ENCODE results near the gene TMEM255B.

Gene TMEM255B

DNA sequence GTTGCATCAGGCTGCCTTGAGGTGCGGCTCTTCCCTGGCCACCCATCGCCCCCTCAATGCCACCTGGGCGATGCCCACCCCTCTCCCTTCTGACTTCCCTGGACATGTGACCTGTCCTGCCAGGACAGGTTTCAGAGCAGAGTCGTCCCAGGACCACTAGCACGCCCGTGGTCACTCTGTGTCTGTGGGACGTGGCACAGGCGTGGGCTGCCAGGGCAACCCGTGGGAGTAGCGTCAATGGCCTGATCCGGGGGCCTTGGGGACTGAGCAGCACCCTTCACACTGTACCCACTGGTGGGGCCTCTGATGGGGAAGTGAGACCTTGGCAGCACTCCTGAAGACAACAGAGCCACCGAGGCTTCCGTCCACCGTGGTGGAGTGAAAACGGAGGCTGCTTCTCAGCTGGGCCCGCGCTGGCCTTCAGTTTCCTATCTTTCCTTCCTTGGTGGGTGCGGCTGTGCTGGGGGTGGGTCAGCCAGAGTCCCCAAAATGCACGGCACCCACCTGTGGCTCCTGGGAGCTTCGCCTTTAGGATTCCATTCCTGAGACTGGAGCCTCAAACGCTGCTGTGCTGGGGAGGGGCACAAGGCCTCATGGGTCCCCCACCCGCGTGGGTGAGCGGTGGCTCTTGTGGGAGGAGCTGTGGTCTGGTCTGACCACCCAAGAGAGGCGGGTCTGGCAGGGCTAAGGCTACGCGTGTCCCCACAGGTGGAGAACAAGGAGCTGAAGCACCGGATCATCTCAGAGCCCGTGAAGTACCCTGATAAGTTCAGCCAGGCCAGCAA, 26.7 kb upstream of the TMEM255B start:
- H2AFZ ChIP-seq (ENCODE audit: low read length): no peak overlapping the region

DNA sequence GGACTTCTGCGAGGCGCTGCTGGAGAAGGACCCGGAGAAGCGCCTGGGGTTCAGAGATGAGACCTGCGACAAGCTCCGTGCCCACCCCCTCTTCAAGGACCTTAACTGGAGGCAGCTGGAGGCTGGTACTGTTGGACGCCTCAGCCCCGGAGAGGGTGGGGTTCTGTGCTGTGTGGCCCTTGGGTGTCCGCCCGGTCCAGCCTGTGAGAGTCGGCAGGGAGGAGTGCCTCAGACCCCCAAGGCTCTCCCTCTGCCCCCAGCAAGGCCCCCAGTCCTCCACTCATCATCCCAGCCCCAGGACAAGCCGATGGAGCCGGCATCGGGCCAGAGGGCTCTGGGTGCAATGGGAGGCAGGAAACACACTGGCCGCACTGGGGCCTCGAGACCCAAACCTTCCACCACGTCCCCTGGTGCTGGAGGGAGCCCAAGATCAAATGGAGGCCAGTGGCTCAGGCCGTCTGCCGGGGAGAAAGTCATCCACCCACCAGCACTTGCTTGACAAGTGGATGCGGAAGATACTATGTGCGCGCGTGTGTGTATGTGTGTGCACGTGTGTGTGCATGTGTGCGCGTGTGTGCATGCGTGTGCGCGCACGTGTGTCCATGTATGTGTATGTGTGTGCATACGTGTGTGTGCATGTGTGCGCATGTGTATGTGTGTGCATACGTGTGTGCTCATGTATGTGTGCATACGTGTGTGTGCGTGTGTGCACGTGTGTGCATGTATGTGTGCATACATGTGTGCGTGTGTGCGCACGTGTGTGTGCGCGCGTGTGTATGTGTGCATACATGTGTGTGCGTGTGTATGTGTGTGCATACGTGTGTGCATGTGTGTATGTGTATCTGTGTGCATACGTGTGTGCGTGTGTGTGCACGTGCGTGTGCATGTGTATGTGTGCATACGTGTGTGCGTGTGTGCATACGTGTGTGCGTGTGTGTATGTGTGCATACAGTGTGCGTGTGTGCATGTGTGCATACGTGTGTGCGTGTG, 25.8 kb upstream of the TMEM255B start:
- H3K27ac ChIP-seq (ENCODE audit: low read length): no peak overlapping the region
- H3K9me3 ChIP-seq (replicated peaks; ENCODE audit: insufficient read depth, low read length): no peaks in the 10 kb centered on the region
- no peak overlapping the region for H3K9ac ChIP-seq (ENCODE audit: low read length)
- no peaks in the 10 kb centered on the region for H4K20me1 ChIP-seq (ENCODE audit: insufficient read depth, low read length)
- DNase-seq: no peak
- peaks cover 6% of the 10 kb centered on the region for H3F3A ChIP-seq (ENCODE audit: insufficient read depth, low read length)
- no peak overlapping the region for H3K4me2 ChIP-seq (ENCODE audit: low read depth, low read length)
- H3K4me3 ChIP-seq (ENCODE audit: low read length): no peak overlapping the region
- H3K27me3 ChIP-seq (replicated peaks; ENCODE audit: insufficient read depth, low read length): peaks cover 18% of the 10 kb centered on the region
- H3K4me1 ChIP-seq (ENCODE audit: low read length): peaks cover 7% of the 10 kb centered on the region; the same call in 1 of the 2 replicates
- no peaks in the 10 kb centered on the region for H3K9me2 ChIP-seq (replicated peaks; ENCODE audit: insufficient read depth, low read length)
- H3K36me3 ChIP-seq (replicated peaks; ENCODE audit: insufficient read depth, low read length): no peaks in the 10 kb centered on the region
- H2AFZ ChIP-seq (ENCODE audit: low read length): no peak overlapping the region
- H3K79me2 ChIP-seq (ENCODE audit: low read length): no peaks in the 10 kb centered on the region
- TF ChIP-seq EZH2 (optimal IDR thresholded peaks at IDR 0.05; ENCODE audit: low read depth, low read length) (no peak), EZH2phosphoT487 (IDR thresholded peaks at IDR 0.05; ENCODE audit: low read length) (no peak), CTCF (IDR thresholded peaks at IDR 0.05; ENCODE audit: low read length) (no peak)

More for the DNA sequence above, 26.7 kb upstream of the TMEM255B start:
- no peak for DNase-seq
- H3K79me2 ChIP-seq (ENCODE audit: low read length): no peaks in the 10 kb centered on the region
- H3F3A ChIP-seq (ENCODE audit: insufficient read depth, low read length): peaks cover 6% of the 10 kb centered on the region
- peaks cover 18% of the 10 kb centered on the region for H3K27me3 ChIP-seq (replicated peaks; ENCODE audit: insufficient read depth, low read length)
- peaks cover 7% of the 10 kb centered on the region; the same call in 1 of the 2 replicates for H3K4me1 ChIP-seq (ENCODE audit: low read length)
- no peaks in the 10 kb centered on the region for H3K9me2 ChIP-seq (replicated peaks; ENCODE audit: insufficient read depth, low read length)
- H3K4me2 ChIP-seq (ENCODE audit: low read depth, low read length): no peak overlapping the region
- no peaks in the 10 kb centered on the region for H3K9me3 ChIP-seq (replicated peaks; ENCODE audit: insufficient read depth, low read length)
- no peak overlapping the region for H3K9ac ChIP-seq (ENCODE audit: low read length)
- H3K4me3 ChIP-seq (ENCODE audit: low read length): no peak overlapping the region
- H3K27ac ChIP-seq (ENCODE audit: low read length): no peak overlapping the region
- TF ChIP-seq EZH2 (optimal IDR thresholded peaks at IDR 0.05; ENCODE audit: low read depth, low read length) (no peak), EZH2phosphoT487 (IDR thresholded peaks at IDR 0.05; ENCODE audit: low read length) (no peak), CTCF (IDR thresholded peaks at IDR 0.05; ENCODE audit: low read length) (no peak)
- no peaks in the 10 kb centered on the region for H4K20me1 ChIP-seq (ENCODE audit: insufficient read depth, low read length)
- no peaks in the 10 kb centered on the region for H3K36me3 ChIP-seq (replicated peaks; ENCODE audit: insufficient read depth, low read length)

- H3K9ac ChIP-seq (ENCODE audit: low read length): no peak overlapping the region
- DNase-seq: no peak
- H3K79me2 ChIP-seq (ENCODE audit: low read length): no peaks in the 10 kb centered on the region
- no peaks in the 10 kb centered on the region for H3K36me3 ChIP-seq (replicated peaks; ENCODE audit: insufficient read depth, low read length)
- H3K4me1 ChIP-seq (ENCODE audit: low read length): peaks cover 7% of the 10 kb centered on the region; the same call in 1 of the 2 replicates
- H3K27ac ChIP-seq (ENCODE audit: low read length): no peak overlapping the region
- no peak overlapping the region for H2AFZ ChIP-seq (ENCODE audit: low read length)
- H4K20me1 ChIP-seq (ENCODE audit: insufficient read depth, low read length): no peaks in the 10 kb centered on the region
- no peak overlapping the region for H3K4me3 ChIP-seq (ENCODE audit: low read length)
- H3F3A ChIP-seq (ENCODE audit: insufficient read depth, low read length): peaks cover 6% of the 10 kb centered on the region
- TF ChIP-seq EZH2 (optimal IDR thresholded peaks at IDR 0.05; ENCODE audit: low read depth, low read length): no peak
- no peak for TF ChIP-seq EZH2phosphoT487 (IDR thresholded peaks at IDR 0.05; ENCODE audit: low read length)
- no peak for TF ChIP-seq CTCF (IDR thresholded peaks at IDR 0.05; ENCODE audit: low read length)
- H3K9me3 ChIP-seq (replicated peaks; ENCODE audit: insufficient read depth, low read length): no peaks in the 10 kb centered on the region
- no peak overlapping the region for H3K4me2 ChIP-seq (ENCODE audit: low read depth, low read length)
- peaks cover 9% of the 10 kb centered on the region for H3K27me3 ChIP-seq (replicated peaks; ENCODE audit: insufficient read depth, low read length)
- H3K9me2 ChIP-seq (replicated peaks; ENCODE audit: insufficient read depth, low read length): no peaks in the 10 kb centered on the region
Measured at GRCh38 chr13:113734099-113734825, 24.8 kb upstream of the TMEM255B start.
